ENCODE data around the gene NUP88. TPM values are rescaled to one million over a fixed set of nuclear protein-coding genes. Genes with fewer than 3 reads are reported as not detected.

The NUP88 gene
- 44.4 and 82.7 TPM in 2 replicates for polyA plus RNA-seq (2011; rRNA removed)
- 36.7 and 51.6 TPM in 2 replicates for polyA minus RNA-seq (2011; rRNA and poly(A)+ RNA removed)

DNA sequence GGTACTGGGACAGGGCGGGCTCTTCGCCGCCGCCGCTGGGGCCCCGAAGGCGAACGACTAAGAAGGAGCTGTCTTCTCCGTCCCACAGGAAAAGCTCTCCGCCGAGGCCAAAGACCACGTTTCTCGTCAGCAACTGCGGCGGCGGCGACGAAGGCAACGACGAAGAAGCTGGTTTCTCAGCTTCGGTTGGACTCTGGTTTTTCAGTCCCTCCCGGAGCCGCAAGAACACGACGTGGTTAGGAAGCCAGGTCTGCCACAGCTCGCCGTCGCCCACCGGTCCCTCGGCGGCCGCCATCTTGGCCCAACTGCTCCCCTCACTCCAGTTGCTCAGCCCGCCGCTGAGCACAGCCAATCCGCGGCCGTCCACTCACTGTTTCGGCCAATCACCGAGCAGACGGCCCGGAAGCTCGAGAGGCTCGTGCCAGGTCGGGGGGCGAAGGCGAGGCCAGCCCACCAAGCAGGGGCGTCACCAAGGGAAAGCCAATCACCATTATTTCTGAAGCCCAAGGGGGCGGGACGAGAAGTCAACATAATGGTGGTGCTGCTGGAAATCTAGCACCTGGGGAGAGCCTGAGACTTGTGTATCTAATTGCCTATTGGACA, at the start of gene NUP88:
Gene NUP88 (minus strand): TSS at position 307 of the 603 bp plus-strand sequence. CDS start 12 bp downstream, at position 295.
- H3K36me3 ChIP-seq (ENCODE audit: control insufficient read depth, insufficient read depth, low read length), result peaks cover 4% of the 10 kb centered on the region
- TF ChIP-seq, protein P1, sequence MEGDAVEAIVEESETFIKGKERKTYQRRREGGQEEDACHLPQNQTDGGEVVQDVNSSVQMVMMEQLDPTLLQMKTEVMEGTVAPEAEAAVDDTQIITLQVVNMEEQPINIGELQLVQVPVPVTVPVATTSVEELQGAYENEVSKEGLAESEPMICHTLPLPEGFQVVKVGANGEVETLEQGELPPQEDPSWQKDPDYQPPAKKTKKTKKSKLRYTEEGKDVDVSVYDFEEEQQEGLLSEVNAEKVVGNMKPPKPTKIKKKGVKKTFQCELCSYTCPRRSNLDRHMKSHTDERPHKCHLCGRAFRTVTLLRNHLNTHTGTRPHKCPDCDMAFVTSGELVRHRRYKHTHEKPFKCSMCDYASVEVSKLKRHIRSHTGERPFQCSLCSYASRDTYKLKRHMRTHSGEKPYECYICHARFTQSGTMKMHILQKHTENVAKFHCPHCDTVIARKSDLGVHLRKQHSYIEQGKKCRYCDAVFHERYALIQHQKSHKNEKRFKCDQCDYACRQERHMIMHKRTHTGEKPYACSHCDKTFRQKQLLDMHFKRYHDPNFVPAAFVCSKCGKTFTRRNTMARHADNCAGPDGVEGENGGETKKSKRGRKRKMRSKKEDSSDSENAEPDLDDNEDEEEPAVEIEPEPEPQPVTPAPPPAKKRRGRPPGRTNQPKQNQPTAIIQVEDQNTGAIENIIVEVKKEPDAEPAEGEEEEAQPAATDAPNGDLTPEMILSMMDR (IDR thresholded peaks at IDR 0.05; ENCODE audit: insufficient read depth, low read depth, low read length), result no peak
- no peaks in the 10 kb centered on the region for H3K27me3 ChIP-seq (ENCODE audit: control insufficient read depth, insufficient read depth, low read length)
- DNase-seq (ENCODE audit: low read depth), result peak; percentile 90
- POLR2A ChIA-PET, result interaction anchor here (0.6 kb wide), 1 partner anchor 108 kb away, joined by 3 read pairs; no protein-coding TSS in a partner anchor
- CTCF ChIA-PET, result interaction anchor here (0.7 to 1.2 kb wide), 4 partner anchors 19 to 191 kb away, joined by 3 to 6 read pairs (median 4); partner anchors contain the start of gene C1QBP
- peak within 1 kb of the TSS; percentile 65 for H3K4me3 ChIP-seq (ENCODE audit: low read depth, low read length)

DNA sequence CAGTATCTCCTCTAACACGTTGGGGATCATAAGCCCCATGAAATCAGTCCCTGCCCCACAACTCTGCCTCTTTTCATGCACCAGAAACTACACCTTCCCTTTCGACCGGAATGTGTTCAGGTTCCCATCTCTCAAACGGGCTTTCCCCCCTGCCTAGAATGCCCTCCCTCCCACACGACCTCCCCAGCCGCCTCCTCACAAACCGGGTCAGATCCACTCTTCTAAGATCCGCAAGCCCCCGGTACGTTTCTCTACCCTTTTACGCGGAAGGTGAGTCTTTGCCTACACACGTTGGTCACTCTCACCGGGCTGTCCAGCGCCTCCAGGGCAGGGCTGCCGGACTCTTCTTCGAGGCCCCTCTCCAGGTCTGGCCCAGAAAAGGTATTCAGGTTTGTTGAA, 48.6 kb upstream of the NUP88 start:
- Histone ChIP-seq H3K36me3 (ENCODE audit: control insufficient read depth, insufficient read depth, low read length) (no peaks in the 10 kb centered on the region), H3K4me3 (ENCODE audit: low read depth, low read length) (peak overlapping the region; percentile 93), H3K27me3 (ENCODE audit: control insufficient read depth, insufficient read depth, low read length) (no peaks in the 10 kb centered on the region)
- TF ChIP-seq, protein P1 (IDR thresholded peaks at IDR 0.05; ENCODE audit: insufficient read depth, low read depth, low read length), result no peak
- DNase-seq (ENCODE audit: low read depth), result no peak
- ChIA-PET CTCF (interaction anchor here (2.7 kb wide), 1 partner anchor 30 kb away, joined by 13 read pairs; the partner anchor contains the start of gene C1QBP), POLR2A (no interaction called here)

DNA sequence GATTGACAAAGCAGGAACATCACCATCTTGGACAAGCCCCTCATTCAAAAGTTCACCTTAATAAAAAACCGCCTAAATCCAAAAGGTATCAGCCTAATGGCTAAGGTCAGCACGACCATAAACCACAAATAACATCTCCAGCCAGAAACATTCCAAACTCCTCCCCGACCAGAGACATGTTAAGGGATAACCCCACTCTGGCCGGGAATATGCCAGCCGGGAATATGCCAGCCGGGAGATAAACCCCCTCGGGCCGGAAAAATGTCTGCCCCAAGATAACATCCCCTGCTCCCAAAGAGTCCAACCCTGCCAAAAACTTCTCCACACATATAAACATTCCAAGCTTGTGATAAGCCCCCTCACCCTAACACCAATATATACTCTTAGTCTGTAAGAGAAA, 48.0 kb upstream of the NUP88 start:
- no peaks in the 10 kb centered on the region for H3K27me3 ChIP-seq (ENCODE audit: control insufficient read depth, insufficient read depth, low read length)
- POLR2A ChIA-PET, result no interaction called here
- TF ChIP-seq, protein P1 (IDR thresholded peaks at IDR 0.05; ENCODE audit: insufficient read depth, low read depth, low read length), result no peak
- no peaks in the 10 kb centered on the region for H3K36me3 ChIP-seq (ENCODE audit: control insufficient read depth, insufficient read depth, low read length)
- no peak for DNase-seq (ENCODE audit: low read depth)
- H3K4me3 ChIP-seq (ENCODE audit: low read depth, low read length), result peak overlapping the region; percentile 93
- CTCF ChIA-PET, result interaction anchor here (1.6 to 2.7 kb wide), 2 partner anchors 29 to 968 kb away, joined by 3 to 13 read pairs; partner anchors contain the start of gene C1QBP

DNA sequence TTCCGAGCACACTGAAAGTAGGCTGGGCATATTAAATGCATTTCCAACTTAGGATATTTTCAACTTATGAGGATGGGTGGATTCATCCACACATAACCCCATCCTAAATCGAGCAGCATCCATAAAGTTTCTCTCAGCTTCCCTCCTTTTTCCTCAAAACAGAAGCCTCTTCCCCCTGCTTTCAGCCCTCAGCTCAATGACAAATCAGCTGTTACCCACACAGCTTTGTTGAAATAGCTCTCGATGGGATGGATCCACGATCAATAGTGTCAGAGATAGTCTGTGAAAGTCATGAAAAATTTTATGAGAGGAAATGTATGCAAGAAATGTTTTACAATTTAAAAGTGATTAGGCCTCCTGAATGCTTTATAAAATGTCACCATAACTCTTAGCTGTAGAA, 46.8 kb upstream of the NUP88 start:
- TF ChIP-seq, protein P1 (IDR thresholded peaks at IDR 0.05; ENCODE audit: insufficient read depth, low read depth, low read length), result no peak
- Histone ChIP-seq H3K27me3 (ENCODE audit: control insufficient read depth, insufficient read depth, low read length) (no peaks in the 10 kb centered on the region), H3K36me3 (ENCODE audit: control insufficient read depth, insufficient read depth, low read length) (no peaks in the 10 kb centered on the region), H3K4me3 (ENCODE audit: low read depth, low read length) (no peak overlapping the region)
- ChIA-PET CTCF (interaction anchor here (1.6 to 2.7 kb wide), 2 partner anchors 28 to 970 kb away, joined by 3 to 13 read pairs; partner anchors contain the start of gene C1QBP), POLR2A (no interaction called here)
- no peak for DNase-seq (ENCODE audit: low read depth)

DNA sequence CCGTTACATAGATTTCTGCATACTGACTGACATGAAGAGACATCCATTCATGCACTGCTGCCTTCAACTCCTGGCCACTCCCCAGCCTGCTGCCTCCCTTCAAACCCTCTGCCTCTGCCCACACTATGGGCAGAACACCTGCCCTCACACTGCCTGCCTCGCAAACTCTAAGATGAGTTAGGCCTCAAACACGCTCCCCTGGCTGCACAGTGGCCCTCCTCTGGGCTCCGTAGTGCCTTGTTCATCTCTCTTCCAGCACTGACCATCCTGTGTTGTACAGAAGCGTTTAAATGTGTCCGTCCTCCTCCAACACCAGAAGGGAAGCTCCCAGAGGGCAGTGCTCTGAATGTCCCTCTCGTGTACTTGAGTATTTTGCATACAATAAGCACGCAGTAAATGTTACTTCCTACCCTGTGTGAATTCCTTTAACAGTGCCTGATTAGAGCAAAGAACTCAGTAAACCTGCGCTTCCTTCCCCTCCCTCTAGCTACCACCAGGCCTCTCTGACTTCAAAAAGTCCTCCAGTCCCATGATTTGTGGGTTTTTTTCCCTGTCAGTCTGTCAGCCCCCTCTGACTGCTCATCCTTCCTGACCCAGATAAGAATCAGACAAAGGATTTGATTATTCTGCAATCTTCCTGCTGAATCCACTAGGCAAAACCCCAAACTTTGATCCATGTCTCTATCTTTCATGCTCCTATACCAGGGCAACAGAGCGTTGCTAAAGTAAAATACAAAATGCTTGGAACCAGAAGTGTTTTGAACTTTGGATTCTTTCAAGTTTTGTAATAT, 45.5 kb upstream of the NUP88 start:
- ChIA-PET CTCF (interaction anchor here (0.8 to 3.5 kb wide), 3 partner anchors 14 to 61 kb away, joined by 3 to 16 read pairs (median 3); partner anchors contain the start of gene C1QBP), POLR2A (no interaction called here)
- H3K36me3 ChIP-seq (ENCODE audit: control insufficient read depth, insufficient read depth, low read length), result 0 out of 2 replicates have a peak, but pooled peaks cover 2% of the 10 kb centered on the region
- TF ChIP-seq, protein P1 (IDR thresholded peaks at IDR 0.05; ENCODE audit: insufficient read depth, low read depth, low read length), result no peak
- no peaks in the 10 kb centered on the region for H3K27me3 ChIP-seq (ENCODE audit: control insufficient read depth, insufficient read depth, low read length)
- no peak overlapping the region for H3K4me3 ChIP-seq (ENCODE audit: low read depth, low read length)
- DNase-seq (ENCODE audit: low read depth), result no peak

All from BJ (cell line).